HEK293T (cell line): ENCODE results near the gene GRM7.

Experiments used
- BHLHE40 ChIP-seq: fragments of 450-650 bp; IDR thresholded peaks from 2 replicates; pipeline ENCODE4 v1.6.1; 2016; ENCODE audit warnings: mild to moderate bottlenecking, moderate library complexity, borderline replicate concordance
- FOXM1 ChIP-seq: fragments of 450-650 bp; IDR thresholded peaks from 2 replicates; pipeline ENCODE4 v1.6.1; 2017; ENCODE audit warnings: mild to moderate bottlenecking, borderline replicate concordance
- LEF1 ChIP-seq: fragments of 450-650 bp; IDR thresholded peaks from 2 replicates; pipeline ENCODE4 v1.6.1; 2017; ENCODE audit warnings: mild to moderate bottlenecking, borderline replicate concordance
- NFRKB ChIP-seq: fragments of 450-650 bp; IDR thresholded peaks from 2 replicates; pipeline ENCODE4 v1.6.1; 2016; ENCODE audit warnings: mild to moderate bottlenecking, moderate library complexity

GRCh38 chr3:7260975-7261374, 400.1 kb downstream of the GRM7 start:
- TF ChIP-seq LEF1, result no peak
- no peak for TF ChIP-seq NFRKB
- TF ChIP-seq FOXM1, result no peak
- no peak for TF ChIP-seq BHLHE40
